HEK293 (cell line): Measurements from ENCODE around the gene CDK10.
A peak's percentile ranks its signal among the peaks of the same experiment; 100 is the strongest.

ENCODE experiments used
- CTCF ChIA-PET: fragments of 350-600 bp; formaldehyde crosslinking; extraction: SDS; loops from one replicate; lab custom pipeline; 2021; ENCODE audit warnings: antibody characterized with exemption; lab: Yijun Ruan, JAX
- POLR2A ChIA-PET: fragments of 300-600 bp; formaldehyde crosslinking; extraction: SDS; loops from one replicate; lab custom pipeline; 2020; ENCODE audit warnings: antibody characterized with exemption, inconsistent platforms; lab: Yijun Ruan, JAX
- H3K27ac ChIP-seq: fragments of 200-500 bp; sonication (Bioruptor generic); 2 replicates; pipeline ENCODE4 v1.5.1; 2014; ENCODE audit warnings: low read depth, low read length, control low read depth, inconsistent platforms; ENCODE audit errors: extremely low read depth
- H3K36me3 ChIP-seq, 2 experiments: fragments of 200-500 bp in 1 of 2; sonication (Bioruptor generic) in 1 of 2; 1 replicate in 1 of 2; 2 replicates in 1 of 2; pipeline ENCODE4 v1.5.1; 2014 to 2017; ENCODE audit warnings: inconsistent platforms in 2 of 2, low read length in 2 of 2; ENCODE audit not compliant: control insufficient read depth in 2 of 2, insufficient read depth in 1 of 2
- H3K4me1 ChIP-seq: fragments of 200-500 bp; sonication (Bioruptor generic); 2 replicates; pipeline ENCODE4 v1.5.1; 2014; ENCODE audit warnings: mild to moderate bottlenecking, low read length, inconsistent platforms; ENCODE audit not compliant: control insufficient read depth, insufficient read depth
- H3K4me3 ChIP-seq: 2 replicates; pipeline ENCODE4 v1.5.1; 2011; ENCODE audit warnings: low read depth, mild to moderate bottlenecking, control low read depth, low read length, moderate library complexity
- H3K9me3 ChIP-seq: fragments of 200-500 bp; sonication (Bioruptor generic); 2 replicates; pipeline ENCODE4 v1.5.1; 2014; ENCODE audit warnings: low read depth, low read length, inconsistent platforms; ENCODE audit not compliant: control insufficient read depth, insufficient read depth
- AEBP2 ChIP-seq: fragments of 450-650 bp; formaldehyde crosslinking; IDR thresholded peaks from 2 replicates; pipeline ENCODE4 v1.5.1; 2016; ENCODE audit warnings: missing biosample characterization, missing genetic modification characterization, borderline replicate concordance
- BCL11A ChIP-seq: fragments of 450-650 bp; formaldehyde crosslinking; IDR thresholded peaks from 2 replicates; pipeline ENCODE4 v1.5.1; 2016; ENCODE audit warnings: low read depth, missing biosample characterization, missing genetic modification characterization
- EGR2 ChIP-seq: fragments of 450-650 bp; formaldehyde crosslinking; IDR thresholded peaks from 2 replicates; pipeline ENCODE4 v1.5.1; 2016; ENCODE audit warnings: low read depth, missing biosample characterization, missing genetic modification characterization
- KLF1 ChIP-seq: fragments of 450-650 bp; formaldehyde crosslinking; IDR thresholded peaks from 2 replicates; pipeline ENCODE4 v1.5.1; 2016; ENCODE audit warnings: missing biosample characterization, missing genetic modification characterization
- PATZ1 ChIP-seq: fragments of 450-650 bp; formaldehyde crosslinking; IDR thresholded peaks from 2 replicates; pipeline ENCODE4 v1.5.1; 2016; ENCODE audit warnings: missing biosample characterization, missing genetic modification characterization
- SP2 ChIP-seq: fragments of 450-650 bp; formaldehyde crosslinking; IDR thresholded peaks from 2 replicates; pipeline ENCODE4 v1.5.1; 2016; ENCODE audit warnings: missing biosample characterization, missing genetic modification characterization
- ZBTB1 ChIP-seq: fragments of 450-650 bp; formaldehyde crosslinking; IDR thresholded peaks from 2 replicates; pipeline ENCODE4 v1.5.1; 2016; ENCODE audit warnings: missing biosample characterization, missing genetic modification characterization
- ZBTB26 ChIP-seq: fragments of 450-650 bp; formaldehyde crosslinking; optimal IDR thresholded peaks from 2 replicates; pipeline ENCODE3; 2016; ENCODE audit warnings: missing biosample characterization, mild to moderate bottlenecking, missing genetic modification characterization
- ZBTB44 ChIP-seq: fragments of 450-650 bp; IDR thresholded peaks from 2 replicates; pipeline ENCODE4 v1.5.1; 2018; ENCODE audit warnings: missing biosample characterization, mild to moderate bottlenecking, missing genetic modification characterization
- ZBTB48 ChIP-seq: fragments of 450-650 bp; formaldehyde crosslinking; IDR thresholded peaks from 2 replicates; pipeline ENCODE4 v1.5.1; 2016; ENCODE audit warnings: missing biosample characterization, missing genetic modification characterization
- ZBTB7A ChIP-seq: fragments of 450-650 bp; formaldehyde crosslinking; IDR thresholded peaks from 2 replicates; pipeline ENCODE4 v1.5.1; 2016; ENCODE audit warnings: low read depth, missing biosample characterization, missing genetic modification characterization
- ZBTB8A ChIP-seq: fragments of 450-650 bp; formaldehyde crosslinking; IDR thresholded peaks from 2 replicates; pipeline ENCODE4 v1.5.1; 2016; ENCODE audit warnings: missing biosample characterization, missing genetic modification characterization
- ZFP69B ChIP-seq: fragments of 450-650 bp; formaldehyde crosslinking; IDR thresholded peaks from 2 replicates; pipeline ENCODE4 v1.5.1; 2016; ENCODE audit warnings: missing biosample characterization, missing genetic modification characterization
- ZIC2 ChIP-seq: fragments of 450-650 bp; formaldehyde crosslinking; IDR thresholded peaks from 2 replicates; pipeline ENCODE4 v1.5.1; 2016; ENCODE audit warnings: missing biosample characterization, missing genetic modification characterization
- ZNF112 ChIP-seq: fragments of 450-650 bp; formaldehyde crosslinking; IDR thresholded peaks from 2 replicates; pipeline ENCODE4 v1.5.0; 2017; ENCODE audit warnings: missing biosample characterization, missing genetic modification characterization
- ZNF239 ChIP-seq: fragments of 450-650 bp; formaldehyde crosslinking; IDR thresholded peaks from 2 replicates; pipeline ENCODE4 v1.5.1; 2016; ENCODE audit warnings: missing biosample characterization, missing genetic modification characterization
- ZNF280C ChIP-seq: fragments of 450-650 bp; formaldehyde crosslinking; IDR thresholded peaks from 2 replicates; pipeline ENCODE4 v1.5.1; 2016; ENCODE audit warnings: missing biosample characterization, missing genetic modification characterization
- ZNF335 ChIP-seq: fragments of 450-650 bp; formaldehyde crosslinking; conservative IDR thresholded peaks from 2 replicates; pipeline ENCODE4 v1.5.1; 2016; ENCODE audit warnings: missing biosample characterization, missing genetic modification characterization
- ZNF473 ChIP-seq: fragments of 450-650 bp; formaldehyde crosslinking; IDR thresholded peaks from 2 replicates; pipeline ENCODE4 v1.5.1; 2017; ENCODE audit warnings: missing biosample characterization, missing genetic modification characterization
- ZNF514 ChIP-seq: fragments of 450-650 bp; formaldehyde crosslinking; IDR thresholded peaks from 2 replicates; pipeline ENCODE4 v1.5.1; 2016; ENCODE audit warnings: missing biosample characterization, missing genetic modification characterization
- ZNF596 ChIP-seq: fragments of 450-650 bp; IDR thresholded peaks from 2 replicates; pipeline ENCODE4 v1.5.0; 2018; ENCODE audit warnings: missing biosample characterization, mild to moderate bottlenecking, missing genetic modification characterization, moderate library complexity
- ZNF692 ChIP-seq: fragments of 450-650 bp; formaldehyde crosslinking; IDR thresholded peaks from 2 replicates; pipeline ENCODE4 v1.5.1; 2016; ENCODE audit warnings: missing biosample characterization, missing genetic modification characterization
- ZNF747 ChIP-seq: fragments of 450-650 bp; formaldehyde crosslinking; IDR thresholded peaks from 2 replicates; pipeline ENCODE4 v1.5.1; 2016; ENCODE audit warnings: missing biosample characterization, missing genetic modification characterization
- ZNF768 ChIP-seq: fragments of 450-650 bp; formaldehyde crosslinking; IDR thresholded peaks from 2 replicates; pipeline ENCODE4 v1.5.1; 2018; ENCODE audit warnings: missing biosample characterization, mild to moderate bottlenecking, missing genetic modification characterization
- ZNF837 ChIP-seq: fragments of 450-650 bp; formaldehyde crosslinking; IDR thresholded peaks from 2 replicates; pipeline ENCODE4 v1.5.1; 2016; ENCODE audit warnings: missing biosample characterization, missing genetic modification characterization
- ZSCAN30 ChIP-seq: fragments of 450-650 bp; IDR thresholded peaks from 2 replicates; pipeline ENCODE4 v1.5.1; 2018; ENCODE audit warnings: missing biosample characterization, mild to moderate bottlenecking, missing genetic modification characterization, moderate library complexity

CDK10 gene

GRCh38 chr16:89700649-89701424 is 14.3 kb downstream of the CDK10 start:
- Histone ChIP-seq H3K4me3 (peak overlapping the region; percentile 68), H3K27ac (peak overlapping the region; percentile 65), H3K4me1 (peaks cover 8% of the 10 kb centered on the region), H3K36me3 (peaks cover 0 to 29% of the 10 kb centered on the region in 2 experiments; a peak in 2 of 3 replicates), H3K9me3 (no peaks in the 10 kb centered on the region)
- CTCF ChIA-PET, result interaction anchor here (0.6 to 2.2 kb wide), 10 partner anchors 8 to 320 kb away, joined by 3 to 12 read pairs (median 3); no protein-coding TSS in a partner anchor
- POLR2A ChIA-PET, result interaction anchor here (0.7 to 2.5 kb wide), 14 partner anchors 8 to 221 kb away, joined by 3 to 17 read pairs (median 4); partner anchors contain the start of genes CDK10, SPG7, TCF25 and VPS9D1
- TF ChIP-seq ZNF747 (0 out of 2 replicates have a peak, but pooled peaks have one; percentile 12), ZBTB7A (tag by site-specific recombination) (peak; percentile 46), EGR2 (tag by site-specific recombination) (peak; percentile 3; the same call in 1 of the 2 replicates), ZBTB48 (tag by site-specific recombination) (peak; percentile 16; the same call in 1 of the 2 replicates), ZNF514 (no peak), ZIC2 (tag by site-specific recombination) (peak; percentile 28; the same call in 1 of the 2 replicates), ZNF112 (tag by site-specific recombination) (no peak), ZBTB26 (tag by site-specific recombination) (peak; percentile 77), ZSCAN30 (tag by site-specific recombination) (peak; percentile 21; the same call in 1 of the 2 replicates), ZBTB1 (tag by site-specific recombination) (0 out of 2 replicates have a peak, but pooled peaks have one; percentile 32), PATZ1 (tag by site-specific recombination) (peak; percentile 75), ZBTB8A (peak; percentile 7; the same call in 1 of the 2 replicates), ZBTB44 (0 out of 2 replicates have a peak, but pooled peaks have one; percentile 31), ZNF837 (peak; percentile 6; the same call in 1 of the 2 replicates), ZNF335 (tag by site-specific recombination) (peak; percentile 4; the same call in 1 of the 2 replicates), BCL11A (tag by site-specific recombination) (0 out of 2 replicates have a peak, but pooled peaks have one; percentile 2), ZNF473 (tag by site-specific recombination) (no peak), ZNF239 (tag by site-specific recombination) (no peak), ZNF768 (tag by site-specific recombination) (no peak), AEBP2 (no peak), SP2 (tag by site-specific recombination) (no peak), ZNF280C (0 out of 2 replicates have a peak, but pooled peaks have one; percentile 43), KLF1 (peak; percentile 40; the same call in 1 of the 2 replicates), ZFP69B (tag by site-specific recombination) (peak; percentile 16; the same call in 1 of the 2 replicates), ZNF692 (tag by site-specific recombination) (peak; percentile 68), ZNF596 (0 out of 2 replicates have a peak, but pooled peaks have one; percentile 22)
